ENCODE data around the gene DPYD.

The DPYD gene

GRCh38 chr1:97745912-97746311 lies 174.9 kb downstream of the DPYD start:
- in situ Hi-C loops (cut with HindIII; ENCODE audit: low sequenced_read_pairs), result no loop called here
- no peak overlapping the region for H3K4me3 ChIP-seq (ENCODE audit: low read depth, low read length)
- DNase-seq (ENCODE audit: low read depth, low spot score), result peak; percentile 7
- TF ChIP-seq CTCF (IDR thresholded peaks at IDR 0.05; ENCODE audit: low read depth, low read length), result no peak

GRCh38 chr1:97744977-97745376 lies 175.9 kb downstream of the DPYD start:
- in situ Hi-C loops (cut with HindIII; ENCODE audit: low sequenced_read_pairs), result no loop called here
- DNase-seq (ENCODE audit: low read depth, low spot score), result no peak
- TF ChIP-seq CTCF (IDR thresholded peaks at IDR 0.05; ENCODE audit: low read depth, low read length), result no peak
- no peak overlapping the region for H3K4me3 ChIP-seq (ENCODE audit: low read depth, low read length)

- TF ChIP-seq CTCF (IDR thresholded peaks at IDR 0.05; ENCODE audit: low read depth, low read length), result no peak
- DNase-seq (ENCODE audit: low read depth, low spot score), result no peak
- in situ Hi-C loops (cut with HindIII; ENCODE audit: low sequenced_read_pairs), result no loop called here
- no peak overlapping the region for H3K4me3 ChIP-seq (ENCODE audit: low read depth, low read length)
Measured at GRCh38 chr1:97743129-97743528, 177.7 kb downstream of the DPYD start.

GRCh38 chr1:97740891-97741290 lies 179.9 kb downstream of the DPYD start:
- no peak for TF ChIP-seq CTCF (IDR thresholded peaks at IDR 0.05; ENCODE audit: low read depth, low read length)

GRCh38 chr1:97739596-97740103 lies 181.2 kb downstream of the DPYD start:
- no peak for TF ChIP-seq CTCF (IDR thresholded peaks at IDR 0.05; ENCODE audit: low read depth, low read length)
- in situ Hi-C loops (cut with HindIII; ENCODE audit: low sequenced_read_pairs), result no loop called here
- peak; percentile 24 for DNase-seq (ENCODE audit: low read depth, low spot score)
- H3K4me3 ChIP-seq (ENCODE audit: low read depth, low read length), result no peak overlapping the region

More at GRCh38 chr1:97740891-97741290, 179.9 kb downstream of the DPYD start:
- DNase-seq (ENCODE audit: low read depth, low spot score), result no peak
- in situ Hi-C loops (cut with HindIII; ENCODE audit: low sequenced_read_pairs), result no loop called here
- no peak overlapping the region for H3K4me3 ChIP-seq (ENCODE audit: low read depth, low read length)

- in situ Hi-C loops (cut with HindIII; ENCODE audit: low sequenced_read_pairs), result no loop called here
- H3K4me3 ChIP-seq (ENCODE audit: low read depth, low read length), result no peak overlapping the region
- no peak for DNase-seq (ENCODE audit: low read depth, low spot score)
- TF ChIP-seq CTCF (IDR thresholded peaks at IDR 0.05; ENCODE audit: low read depth, low read length), result no peak
Measured at GRCh38 chr1:97738270-97738669, 182.6 kb downstream of the DPYD start.

GRCh38 chr1:97730271-97730670 lies 190.6 kb downstream of the DPYD start:
- TF ChIP-seq CTCF (IDR thresholded peaks at IDR 0.05; ENCODE audit: low read depth, low read length), result no peak
- in situ Hi-C loops (cut with HindIII; ENCODE audit: low sequenced_read_pairs), result no loop called here
- no peak for DNase-seq (ENCODE audit: low read depth, low spot score)
- no peak overlapping the region for H3K4me3 ChIP-seq (ENCODE audit: low read depth, low read length)
